HG03280 (cell line): Measurements from ENCODE around the gene ASB10.

Experiments used
- ATAC-seq: cut with Tn5 transposase; IDR thresholded peaks from one replicate; pipeline ENCODE4 v1.9.1; 2021; ENCODE audit warnings: mild to moderate bottlenecking, moderate library complexity; ENCODE audit not compliant: unreplicated experiment

ASB10 gene

DNA sequence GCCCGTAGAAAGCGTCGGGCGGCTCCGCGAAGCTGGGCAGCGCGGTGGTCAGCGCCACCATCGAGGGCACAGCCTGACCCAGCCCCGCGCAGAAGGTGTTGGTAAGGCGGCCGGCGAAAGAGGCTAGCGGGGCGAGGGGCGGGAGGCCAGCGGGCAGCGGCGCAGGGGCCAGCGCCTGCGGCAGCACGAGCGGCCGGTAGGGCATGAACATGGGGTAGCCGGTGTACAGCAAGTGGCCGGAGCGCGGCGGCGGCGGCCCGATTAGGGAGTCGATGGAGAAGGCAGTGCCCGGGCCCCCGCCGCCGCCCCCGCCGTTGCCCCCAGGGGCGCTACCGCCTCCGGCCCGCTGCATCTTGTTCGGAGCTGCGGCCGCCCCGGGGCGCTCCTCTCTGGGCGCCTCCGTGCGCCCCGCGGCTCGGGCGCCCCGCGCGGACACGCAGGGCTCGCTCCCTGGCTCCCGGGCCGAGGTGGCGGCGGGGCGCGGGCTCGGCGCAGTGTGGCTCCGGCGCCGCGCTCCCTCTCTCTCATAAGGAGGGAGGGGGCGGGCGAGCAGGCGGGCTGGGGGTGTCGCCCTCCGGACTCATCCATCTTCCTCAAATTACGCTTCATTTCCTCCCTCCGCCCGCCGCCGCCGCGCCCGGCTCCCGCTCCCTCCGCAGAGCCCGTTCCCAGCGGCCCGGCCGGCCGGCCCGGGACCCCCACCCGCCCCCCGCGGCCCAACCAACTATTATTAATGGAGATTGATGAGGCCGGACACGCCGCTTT is 19.7 kb downstream of the ASB10 start, which contains the start of gene GBX1:
GBX1 (minus strand) TSS at position 498 of the 765 bp plus-strand sequence; CDS start at position 352, 146 bp downstream.
- no peak for ATAC-seq

DNA sequence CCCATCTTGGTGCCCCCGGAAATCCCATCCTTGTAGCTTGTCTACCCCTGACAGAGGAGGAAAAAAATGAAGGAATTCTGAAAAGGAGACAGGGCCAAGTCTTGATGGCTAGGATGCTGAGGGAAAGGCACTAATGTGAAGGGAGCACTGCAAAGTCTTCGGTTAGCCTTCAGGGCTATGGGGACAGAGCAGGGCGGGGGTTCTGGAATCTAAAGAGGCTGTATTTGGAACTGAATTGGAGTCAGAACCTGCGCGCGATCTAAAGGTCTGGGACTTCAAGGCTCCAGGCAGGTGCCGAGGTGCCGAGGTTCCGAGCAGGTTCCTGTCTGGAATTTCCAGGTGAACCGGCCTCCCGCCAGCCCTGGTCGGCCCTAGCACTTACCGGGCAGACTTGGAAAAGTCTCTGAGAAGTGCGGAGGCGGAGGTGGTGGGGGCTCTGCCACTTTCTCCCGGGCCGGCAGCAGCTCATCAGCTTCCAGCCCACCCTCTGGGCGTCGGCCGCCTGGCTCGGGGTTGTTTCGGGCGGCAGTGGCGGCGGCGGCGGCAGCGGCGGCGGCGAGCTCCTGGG is 20.3 kb downstream of the ASB10 start:
- ATAC-seq = no peak

DNA sequence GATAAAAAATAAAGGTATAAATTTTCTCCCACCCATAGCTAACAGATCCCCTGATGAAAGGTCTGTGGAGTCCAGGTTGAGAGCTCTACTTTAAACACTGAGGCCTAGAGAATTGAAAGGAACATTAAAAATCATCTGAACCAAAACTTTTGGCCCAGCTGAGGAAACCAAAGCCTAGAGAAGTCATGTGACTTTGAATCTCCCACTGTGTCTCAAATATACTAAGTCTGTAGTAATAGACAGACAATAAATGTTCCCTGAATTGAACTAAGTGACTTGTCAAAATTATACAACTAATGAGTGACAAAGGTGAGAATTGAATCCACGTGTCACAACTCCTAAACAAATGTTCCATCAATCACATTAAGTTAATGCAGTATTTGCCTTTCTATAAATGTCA is 25.3 kb downstream of the ASB10 start:
- ATAC-seq = no peak

DNA sequence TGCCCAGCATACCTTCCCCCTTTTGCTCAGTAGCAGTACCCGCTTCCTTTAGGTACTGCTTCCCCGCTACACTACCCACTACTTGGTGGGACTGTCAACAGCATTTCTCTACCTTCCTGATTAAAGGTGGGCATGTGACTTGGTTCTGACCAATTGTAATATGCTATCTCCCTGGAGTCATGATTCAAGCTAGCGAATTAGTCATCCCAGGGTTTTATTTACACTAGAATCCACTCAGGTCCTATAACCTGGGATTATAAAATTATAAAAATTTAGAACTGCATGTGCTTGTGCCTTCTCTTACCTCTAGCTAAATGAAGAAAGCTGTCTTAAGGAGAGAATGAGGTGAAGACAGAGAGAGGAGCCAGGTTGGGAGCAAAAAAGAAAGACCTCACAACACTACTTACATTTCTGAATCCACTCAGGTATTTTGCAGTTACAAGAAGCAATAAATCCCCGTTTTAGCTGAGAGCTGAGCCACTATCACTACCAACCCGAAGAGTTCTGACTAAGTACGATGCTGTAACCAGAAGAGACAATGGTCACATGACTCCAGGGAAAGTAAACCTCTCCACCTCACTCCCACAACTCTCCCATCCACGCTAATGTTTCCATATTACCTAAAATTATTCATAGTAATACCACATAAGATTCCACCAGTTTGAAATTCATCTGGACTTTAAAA is 29.3 kb downstream of the ASB10 start:
- ATAC-seq = no peak

DNA sequence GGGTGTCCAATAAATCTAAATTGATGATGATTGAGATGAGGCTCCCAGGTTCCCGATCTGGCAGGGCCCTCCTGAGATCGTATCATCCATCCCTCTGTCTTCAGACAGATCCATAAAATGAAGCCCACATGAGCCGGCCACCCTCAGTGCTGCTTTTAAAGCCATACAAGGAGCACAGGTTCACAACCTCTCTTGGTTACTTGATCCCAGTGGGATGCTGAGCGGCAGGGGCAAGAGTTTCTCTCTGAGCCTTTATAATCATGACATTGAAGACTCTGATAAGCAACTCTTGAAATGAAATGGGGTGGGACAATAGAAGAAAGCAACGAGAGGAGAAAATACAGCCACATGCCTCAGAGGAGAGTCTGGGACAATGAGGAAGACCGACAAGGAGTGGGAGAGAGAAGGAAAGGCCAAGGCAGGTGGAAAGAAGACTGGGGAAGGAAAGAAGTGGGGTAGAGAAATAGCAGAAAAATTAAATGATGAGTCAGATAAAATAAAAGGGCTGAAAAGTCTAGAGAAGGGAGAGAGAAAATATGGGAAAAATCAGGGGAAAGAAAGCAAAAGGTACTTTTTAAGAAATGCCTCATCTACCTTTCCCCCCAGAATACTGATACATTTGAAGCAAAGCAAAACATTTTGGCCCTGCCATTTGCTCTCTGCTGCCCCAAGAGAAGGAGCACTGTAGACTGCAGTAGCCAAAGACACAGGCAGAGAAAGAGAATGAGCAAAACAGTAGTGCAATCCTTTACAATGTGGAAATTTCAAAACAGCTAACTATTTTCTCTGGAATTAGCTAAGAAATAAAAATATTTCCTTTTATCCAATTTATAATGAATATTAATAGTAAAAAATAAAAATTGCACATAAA is 34.2 kb downstream of the ASB10 start:
- no peak for ATAC-seq

DNA sequence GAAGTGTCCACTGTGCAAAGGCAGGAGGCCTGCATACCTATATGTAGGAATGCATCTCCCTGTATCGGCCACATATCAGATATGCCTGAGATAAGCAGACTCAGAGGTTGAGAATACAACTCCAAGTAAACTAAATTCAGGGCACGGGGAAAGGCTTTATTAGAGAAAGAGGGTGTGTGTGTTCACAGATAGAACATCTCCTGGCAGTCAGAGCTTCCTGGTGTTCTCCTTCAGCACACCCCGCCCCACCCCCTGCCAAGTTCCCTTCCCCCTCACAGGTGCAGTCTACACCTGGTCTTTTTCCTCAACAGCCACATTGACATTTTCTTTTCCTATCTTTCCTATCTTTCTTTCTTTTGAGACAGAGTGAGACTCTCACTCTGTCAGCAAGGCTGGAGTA is 36.7 kb downstream of the ASB10 start:
- no peak for ATAC-seq

DNA sequence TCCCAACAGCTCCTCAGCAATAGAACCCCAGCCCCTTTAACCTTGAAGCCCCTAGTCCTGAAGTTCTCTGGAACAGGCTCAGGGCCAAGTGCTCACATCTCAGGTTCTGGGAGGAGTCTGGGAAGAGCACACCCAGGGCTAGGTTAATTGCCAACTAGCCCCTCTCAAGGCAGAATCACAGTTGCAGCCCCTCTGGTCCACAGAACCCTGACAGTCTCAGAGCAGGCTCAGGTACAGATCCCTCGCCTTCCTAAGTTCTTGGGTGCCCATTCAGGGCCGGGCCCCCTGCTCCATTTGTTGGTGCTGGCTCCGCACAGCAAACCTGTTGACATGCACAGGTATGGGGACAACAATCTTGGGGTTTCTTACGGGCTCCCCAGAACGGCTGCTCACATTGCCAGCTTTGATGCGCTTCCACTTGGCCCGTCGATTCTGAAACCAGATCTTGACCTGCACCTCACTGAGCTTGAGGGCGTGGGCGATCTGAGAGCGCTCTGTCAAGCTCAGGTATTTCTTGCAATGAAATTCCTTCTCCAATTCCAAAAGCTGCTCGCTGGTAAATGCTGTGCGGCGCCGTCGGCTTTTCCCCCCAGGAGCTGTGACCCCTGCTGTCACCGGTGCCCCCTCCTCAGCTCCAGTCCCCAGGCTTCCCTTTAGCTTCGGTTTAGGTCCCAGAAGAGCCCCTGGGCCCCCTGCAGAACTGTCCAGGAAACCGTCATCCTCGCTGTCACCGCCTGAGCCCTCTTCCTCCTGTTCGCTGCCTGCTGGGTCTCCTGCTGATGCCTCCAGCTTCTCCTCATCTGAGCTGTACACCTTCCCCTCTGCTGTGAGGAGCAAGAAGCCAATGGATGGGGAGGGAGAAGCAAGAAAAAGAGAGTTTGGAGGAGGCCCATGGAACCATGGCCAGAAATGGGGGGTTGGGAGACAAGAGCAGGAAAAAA is 38.5 kb downstream of the ASB10 start:
- ATAC-seq = no peak

DNA sequence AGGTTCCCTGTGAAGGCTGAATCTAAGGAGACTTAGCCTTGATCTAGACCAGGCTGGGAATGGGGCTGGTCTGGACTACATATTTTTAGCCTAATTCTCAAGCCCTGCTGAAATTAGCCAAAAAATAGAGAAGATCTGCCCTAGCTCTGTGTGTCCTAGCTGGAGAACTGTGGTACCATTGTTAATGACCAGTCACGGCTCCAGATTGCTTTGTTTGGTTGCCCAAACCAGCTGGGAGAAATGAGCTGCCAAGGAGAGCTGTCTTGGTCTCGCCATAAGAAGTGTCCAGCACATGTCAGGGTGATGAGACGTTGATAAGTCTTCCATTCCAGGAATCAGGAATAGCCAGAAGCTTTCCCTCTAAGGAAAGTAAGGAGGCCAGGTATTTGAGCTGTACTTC is 40.3 kb downstream of the ASB10 start:
- ATAC-seq = no peak

DNA sequence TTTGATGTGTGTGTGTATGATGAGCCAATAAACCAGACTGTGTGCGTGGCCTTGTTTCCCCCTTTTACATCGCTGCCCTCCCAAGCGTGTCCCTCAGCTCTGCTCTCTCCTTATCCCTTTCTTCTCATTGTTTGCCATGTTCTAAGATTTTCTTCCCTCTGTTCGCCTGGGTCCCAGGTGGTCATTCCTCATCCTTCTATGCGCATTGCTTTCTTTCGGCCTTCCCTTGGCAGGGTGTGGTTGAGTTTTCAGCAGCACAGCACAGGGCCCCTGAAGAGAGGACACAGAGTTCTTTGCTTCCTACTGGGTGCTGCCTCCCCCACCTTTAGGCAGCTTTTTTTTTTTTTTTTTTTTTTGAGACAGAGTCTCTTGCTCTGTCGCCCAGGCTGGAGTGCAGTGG is 42.7 kb downstream of the ASB10 start:
- no peak for ATAC-seq

DNA sequence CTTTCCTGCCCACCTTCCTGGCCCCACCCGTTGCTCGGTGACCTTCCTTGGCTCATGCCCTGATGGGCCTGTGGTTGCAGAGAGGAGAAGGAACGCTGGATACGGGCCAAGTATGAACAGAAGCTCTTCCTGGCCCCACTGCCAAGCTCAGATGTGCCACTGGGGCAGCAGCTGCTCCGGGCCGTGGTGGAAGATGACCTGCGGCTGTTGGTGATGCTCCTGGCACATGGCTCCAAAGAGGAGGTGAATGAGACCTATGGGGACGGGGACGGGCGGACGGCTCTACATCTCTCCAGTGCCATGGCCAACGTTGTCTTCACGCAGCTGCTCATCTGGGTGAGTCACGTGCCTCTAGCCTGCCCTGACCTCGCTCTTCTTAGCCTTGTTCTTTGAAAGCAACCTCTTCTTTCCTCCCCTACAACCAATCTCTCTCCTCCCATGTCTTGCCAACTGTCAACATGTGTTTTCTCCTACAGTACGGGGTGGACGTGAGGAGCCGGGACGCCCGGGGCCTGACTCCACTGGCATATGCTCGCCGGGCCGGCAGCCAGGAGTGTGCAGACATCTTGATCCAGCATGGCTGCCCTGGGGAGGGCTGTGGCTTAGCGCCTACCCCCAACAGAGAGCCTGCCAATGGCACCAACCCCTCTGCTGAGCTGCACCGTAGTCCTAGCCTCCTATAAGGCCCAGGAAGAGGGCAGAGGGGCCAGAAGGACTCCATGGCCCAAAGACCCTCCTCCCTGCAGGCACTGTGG is 43.6 kb downstream of the ASB10 start:
- no peak for ATAC-seq

DNA sequence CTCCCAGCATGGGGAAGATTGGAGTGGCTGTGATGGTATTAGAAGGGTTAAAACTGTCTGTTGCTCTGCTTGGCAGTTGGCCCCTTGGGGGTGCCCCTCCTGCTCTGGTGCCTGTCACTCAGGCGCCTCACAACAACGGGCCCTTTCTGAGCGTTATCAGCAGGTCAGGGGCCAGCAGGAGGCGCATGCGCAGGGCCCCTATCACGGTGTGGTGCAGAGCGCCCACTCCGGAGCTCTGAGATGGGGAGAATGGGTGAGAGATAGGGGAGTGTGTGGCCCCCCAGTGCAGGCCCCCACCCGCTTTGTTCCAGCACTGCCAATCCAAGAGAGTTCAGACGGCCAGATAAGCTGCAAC is 44.4 kb downstream of the ASB10 start:
- ATAC-seq = no peak

DNA sequence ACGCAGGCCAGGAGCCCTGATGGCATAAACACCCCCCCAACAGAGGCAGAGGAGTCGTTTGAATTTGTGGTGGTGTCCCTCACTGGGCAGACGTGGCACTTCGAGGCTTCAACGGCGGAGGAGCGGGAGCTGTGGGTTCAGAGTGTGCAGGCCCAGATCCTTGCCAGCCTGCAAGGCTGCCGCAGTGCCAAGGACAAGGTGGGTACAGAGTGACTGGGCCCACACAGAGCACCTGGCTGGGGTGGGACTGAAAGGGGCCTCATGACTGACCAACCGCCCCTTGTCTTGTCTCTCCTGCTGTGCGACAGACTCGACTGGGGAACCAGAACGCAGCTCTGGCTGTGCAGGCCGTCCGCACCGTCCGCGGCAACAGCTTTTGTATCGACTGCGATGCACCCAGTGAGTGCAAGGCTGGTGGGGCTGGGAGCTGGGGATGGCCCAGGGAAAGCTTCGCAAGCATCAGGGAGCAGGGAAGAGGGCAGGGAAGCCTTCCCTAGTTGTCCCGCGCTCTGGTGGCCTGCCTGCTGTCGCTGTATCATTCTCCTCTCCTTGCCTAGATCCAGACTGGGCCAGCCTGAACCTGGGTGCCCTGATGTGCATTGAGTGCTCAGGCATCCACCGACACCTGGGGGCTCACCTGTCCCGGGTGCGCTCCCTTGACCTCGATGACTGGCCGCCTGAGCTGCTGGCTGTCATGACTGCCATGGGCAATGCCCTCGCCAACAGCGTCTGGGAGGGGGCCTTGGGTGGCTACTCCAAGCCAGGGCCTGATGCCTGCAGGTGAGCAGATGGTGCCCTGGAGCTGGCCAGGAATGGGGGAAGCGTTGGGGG is 45.0 kb downstream of the ASB10 start:
- no peak for ATAC-seq

DNA sequence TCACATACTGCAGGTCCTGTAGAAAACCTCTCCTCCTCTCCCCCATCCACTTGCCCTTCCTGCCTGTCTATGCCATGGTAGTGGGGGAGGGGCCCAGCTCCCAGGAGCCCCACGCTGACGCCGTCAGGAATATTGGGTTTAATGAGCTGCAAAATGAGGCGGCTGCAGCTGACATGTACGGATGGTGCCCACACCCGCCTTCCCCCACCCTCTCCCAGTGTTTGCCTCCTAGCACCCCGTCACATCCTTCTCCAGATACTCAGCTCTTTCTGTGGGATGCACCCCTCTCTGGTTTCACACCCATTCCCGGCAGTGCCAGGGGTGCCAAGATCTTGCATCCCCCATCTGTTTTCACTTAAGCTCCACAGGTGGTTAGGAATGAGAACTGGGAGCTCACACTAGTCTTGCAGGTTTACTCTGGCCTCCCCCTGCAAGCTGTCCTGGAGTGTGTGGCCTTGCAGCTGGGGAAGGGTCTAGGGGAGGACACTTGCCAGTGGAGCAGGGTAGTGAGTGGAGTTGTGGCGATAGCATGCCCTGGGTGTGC is 45.7 kb downstream of the ASB10 start:
- no peak for ATAC-seq

DNA sequence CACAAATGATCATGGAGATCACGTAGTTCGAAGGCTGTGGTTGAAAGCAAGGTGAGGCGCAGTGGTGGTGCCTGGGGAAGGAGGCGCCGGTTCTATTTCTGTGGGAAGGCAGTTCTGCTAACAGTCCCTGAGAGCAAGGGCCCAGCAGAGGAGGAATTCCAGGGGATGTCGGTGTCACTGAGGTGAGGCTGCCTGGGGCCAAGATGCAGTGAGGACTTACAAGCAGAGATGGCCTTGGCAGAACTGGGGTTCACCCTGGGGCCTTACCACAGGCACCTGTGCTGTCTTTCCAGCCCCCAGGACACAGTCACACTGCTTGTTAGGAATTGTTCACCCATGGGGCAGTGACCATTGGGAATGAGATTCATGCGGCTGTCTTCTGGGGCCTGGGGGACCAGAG is 46.2 kb downstream of the ASB10 start:
- no peak for ATAC-seq

DNA sequence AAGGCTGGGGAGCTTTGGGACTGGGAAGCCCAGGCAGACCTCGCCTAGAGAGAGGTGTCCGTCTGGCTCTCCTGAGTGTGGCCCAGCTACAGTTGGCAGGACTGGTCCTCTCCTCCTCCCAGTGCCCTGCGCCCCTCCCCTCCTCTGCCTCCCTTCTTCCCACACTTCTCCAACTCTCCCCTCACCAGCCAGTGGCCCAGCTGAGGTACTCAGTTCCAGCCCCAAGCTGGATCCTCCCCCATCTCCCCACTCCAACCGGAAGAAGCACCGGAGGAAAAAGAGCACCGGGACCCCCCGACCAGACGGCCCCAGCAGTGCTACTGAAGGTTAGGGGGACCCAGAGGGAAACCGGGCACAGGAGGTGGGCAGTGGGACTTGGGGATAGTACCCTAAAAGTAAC is 47.3 kb downstream of the ASB10 start:
- no peak for ATAC-seq

DNA sequence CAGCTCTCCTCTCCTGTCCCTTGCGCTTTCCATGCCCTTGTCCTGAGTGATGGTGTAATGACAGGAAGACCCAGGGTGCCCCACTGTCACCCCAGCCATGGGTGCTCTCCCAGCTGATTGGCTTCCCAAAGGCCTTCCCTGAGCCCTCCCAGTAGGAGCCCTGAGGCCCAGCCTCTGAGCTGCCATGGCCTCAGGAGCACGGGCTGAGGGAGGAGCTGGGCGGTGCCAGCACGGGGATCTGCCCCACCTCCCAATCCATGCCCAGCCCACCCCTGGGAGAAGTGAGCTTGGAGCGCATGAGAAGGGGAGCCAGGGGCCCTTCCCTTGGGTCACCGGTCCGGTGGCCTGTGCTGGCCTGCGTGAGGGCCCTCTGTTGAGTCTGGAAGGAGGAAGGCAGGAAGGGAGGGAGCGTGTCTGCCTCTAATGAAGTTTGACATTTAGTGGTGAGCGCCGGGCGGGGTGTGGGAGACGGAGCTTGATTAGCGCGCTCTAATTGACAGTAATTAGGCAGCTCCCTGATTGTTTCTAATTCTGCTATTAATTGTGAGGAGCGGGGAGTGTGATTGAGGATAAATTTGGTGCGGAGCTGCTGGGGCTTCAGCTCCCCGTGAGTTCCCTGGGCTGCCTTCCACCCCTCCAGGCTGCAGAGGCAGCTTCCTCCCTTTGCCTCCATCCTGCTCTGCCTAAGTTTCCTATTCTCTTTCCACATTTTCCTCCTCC is 47.8 kb downstream of the ASB10 start:
- no peak for ATAC-seq

DNA sequence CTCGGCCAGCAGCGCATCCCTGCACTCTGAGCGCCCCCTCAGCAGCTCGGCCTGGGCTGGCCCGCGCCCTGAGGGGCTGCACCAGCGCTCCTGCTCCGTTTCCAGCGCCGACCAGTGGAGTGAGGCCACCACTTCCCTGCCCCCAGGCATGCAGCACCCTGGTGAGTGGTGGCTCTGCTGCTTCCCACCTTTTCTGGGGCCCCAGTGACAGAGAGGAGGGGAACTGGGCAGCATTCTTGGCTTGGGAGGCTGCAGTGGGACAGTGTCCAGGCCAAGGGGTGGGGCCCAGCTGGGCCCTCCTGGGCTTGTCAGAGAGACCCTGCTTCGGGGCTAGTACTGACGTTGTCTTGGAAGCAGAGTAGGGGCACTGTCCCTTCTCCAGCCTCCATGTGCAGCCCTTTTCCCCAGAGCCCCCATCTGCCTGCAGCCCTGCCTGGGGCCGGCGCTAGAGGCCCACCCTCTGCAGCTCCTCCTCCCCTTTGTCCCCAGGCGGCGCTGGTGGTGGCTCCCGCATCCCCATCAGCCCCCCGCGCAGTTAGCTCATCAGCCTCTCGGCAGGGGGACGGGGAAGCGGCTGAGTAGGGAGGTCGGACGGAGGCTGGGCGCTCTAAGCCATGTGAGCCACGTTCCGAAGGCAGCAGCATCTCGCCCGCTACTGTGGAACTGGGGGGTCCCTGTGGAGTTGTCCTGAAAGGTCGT is 48.7 kb downstream of the ASB10 start:
- ATAC-seq = no peak
